ENCODE measurements around the gene EPOP. TPM values are rescaled to one million over a fixed set of nuclear protein-coding genes. Genes with fewer than 3 reads are reported as not detected.

Gene EPOP
- total RNA-seq, 1 donor from 2014 or later: 2.4 TPM

- DNase-seq (ENCODE audit: low read depth): peak; percentile 59
- Histone ChIP-seq H3K36me3 (ENCODE audit: control insufficient read depth, insufficient read depth, low read length) (no peaks in the 10 kb centered on the region), H3K27me3 (ENCODE audit: control insufficient read depth, insufficient read depth, low read length) (peaks cover 18% of the 10 kb centered on the region), H3K4me3 (ENCODE audit: low read depth, low read length) (no peak overlapping the region)
- no peak for FAIRE-seq
- TF ChIP-seq CTCF (IDR thresholded peaks at IDR 0.05; ENCODE audit: insufficient read depth, low read length, severe bottlenecking): peak; percentile 98
Observed at GRCh38 chr17:38667099-38667786, 7.5 kb downstream of the EPOP start.

- no peak for FAIRE-seq
- Histone ChIP-seq H3K36me3 (ENCODE audit: control insufficient read depth, insufficient read depth, low read length) (no peaks in the 10 kb centered on the region), H3K4me3 (ENCODE audit: low read depth, low read length) (no peak overlapping the region), H3K27me3 (ENCODE audit: control insufficient read depth, insufficient read depth, low read length) (peaks cover 4% of the 10 kb centered on the region)
- DNase-seq (ENCODE audit: low read depth): no peak
- no peak for TF ChIP-seq CTCF (IDR thresholded peaks at IDR 0.05; ENCODE audit: insufficient read depth, low read length, severe bottlenecking)
Observed at GRCh38 chr17:38663964-38664644, 10.7 kb downstream of the EPOP start.

GRCh38 chr17:38663125-38663751 lies 11.5 kb downstream of the EPOP start:
- peak; percentile 87 for TF ChIP-seq CTCF (IDR thresholded peaks at IDR 0.05; ENCODE audit: insufficient read depth, low read length, severe bottlenecking)
- DNase-seq (ENCODE audit: low read depth) (peak; percentile 52), FAIRE-seq (no peak)
- Histone ChIP-seq H3K27me3 (ENCODE audit: control insufficient read depth, insufficient read depth, low read length) (peaks cover 5% of the 10 kb centered on the region), H3K36me3 (ENCODE audit: control insufficient read depth, insufficient read depth, low read length) (no peaks in the 10 kb centered on the region), H3K4me3 (ENCODE audit: low read depth, low read length) (no peak overlapping the region)

- no peak for DNase-seq (ENCODE audit: low read depth)
- TF ChIP-seq CTCF (IDR thresholded peaks at IDR 0.05; ENCODE audit: insufficient read depth, low read length, severe bottlenecking): no peak
- no peak overlapping the region for H3K4me3 ChIP-seq (ENCODE audit: low read depth, low read length)
- H3K36me3 ChIP-seq (ENCODE audit: control insufficient read depth, insufficient read depth, low read length): no peaks in the 10 kb centered on the region
- FAIRE-seq: no peak
- peaks cover 5% of the 10 kb centered on the region for H3K27me3 ChIP-seq (ENCODE audit: control insufficient read depth, insufficient read depth, low read length)
Observed at GRCh38 chr17:38660097-38661025, 14.4 kb downstream of the EPOP start.

GRCh38 chr17:38659415-38659814 lies 15.3 kb downstream of the EPOP start:
- TF ChIP-seq CTCF (IDR thresholded peaks at IDR 0.05; ENCODE audit: insufficient read depth, low read length, severe bottlenecking): no peak
- FAIRE-seq: no peak
- H3K36me3 ChIP-seq (ENCODE audit: control insufficient read depth, insufficient read depth, low read length): no peaks in the 10 kb centered on the region
- no peak overlapping the region for H3K4me3 ChIP-seq (ENCODE audit: low read depth, low read length)
- DNase-seq (ENCODE audit: low read depth): no peak
- H3K27me3 ChIP-seq (ENCODE audit: control insufficient read depth, insufficient read depth, low read length): peaks cover 9% of the 10 kb centered on the region
